NT2/D1 (cell line): ENCODE measurements around the gene RFX4.
"Not testable (repeated sequence)": the region's sequence is repeated elsewhere in the genome, so short reads cannot be mapped to it uniquely, and the experiment has no call there.

Source experiments
- DNase-seq: peaks from one replicate; pipeline ENCODE4 v3.0.0-alpha.2; 2011; ENCODE audit warnings: low read depth, low spot score
- H3K27me3 ChIP-seq: 2 replicates; pipeline ENCODE4 v1.6.0; 2011; ENCODE audit warnings: mild to moderate bottlenecking; ENCODE audit not compliant: insufficient read length, insufficient read depth
- H3K36me3 ChIP-seq: 2 replicates; pipeline ENCODE4 v1.6.1; 2011; ENCODE audit warnings: mild to moderate bottlenecking, low read length, mixed read lengths; ENCODE audit not compliant: insufficient read depth, insufficient read length
- H3K4me1 ChIP-seq: 2 replicates; pipeline ENCODE4 v1.5.1; 2011; ENCODE audit not compliant: insufficient read depth, insufficient read length
- H3K4me3 ChIP-seq: 2 replicates; pipeline ENCODE4 v1.5.1; 2011; ENCODE audit warnings: low read depth; ENCODE audit not compliant: insufficient read length
- H3K9ac ChIP-seq: 2 replicates; pipeline ENCODE4 v1.6.0; 2011; ENCODE audit warnings: low read depth; ENCODE audit not compliant: insufficient read length
- H3K9me3 ChIP-seq: 2 replicates; pipeline ENCODE4 v1.5.1; 2011; ENCODE audit warnings: mild to moderate bottlenecking, low read length; ENCODE audit not compliant: insufficient read depth
- SUZ12 ChIP-seq: IDR thresholded peaks from 2 replicates; pipeline ENCODE4 v1.6.1; 2011; ENCODE audit not compliant: insufficient read length, insufficient read depth; ENCODE audit errors: extremely low read depth
- YY1 ChIP-seq: IDR thresholded peaks from 2 replicates; pipeline ENCODE4 v1.6.1; 2011; ENCODE audit not compliant: insufficient read length, insufficient read depth
- ZNF274 ChIP-seq: IDR thresholded peaks from 2 replicates; pipeline ENCODE4 v1.6.1; 2011; ENCODE audit warnings: mild to moderate bottlenecking, low read depth, low read length

RFX4 gene

DNA sequence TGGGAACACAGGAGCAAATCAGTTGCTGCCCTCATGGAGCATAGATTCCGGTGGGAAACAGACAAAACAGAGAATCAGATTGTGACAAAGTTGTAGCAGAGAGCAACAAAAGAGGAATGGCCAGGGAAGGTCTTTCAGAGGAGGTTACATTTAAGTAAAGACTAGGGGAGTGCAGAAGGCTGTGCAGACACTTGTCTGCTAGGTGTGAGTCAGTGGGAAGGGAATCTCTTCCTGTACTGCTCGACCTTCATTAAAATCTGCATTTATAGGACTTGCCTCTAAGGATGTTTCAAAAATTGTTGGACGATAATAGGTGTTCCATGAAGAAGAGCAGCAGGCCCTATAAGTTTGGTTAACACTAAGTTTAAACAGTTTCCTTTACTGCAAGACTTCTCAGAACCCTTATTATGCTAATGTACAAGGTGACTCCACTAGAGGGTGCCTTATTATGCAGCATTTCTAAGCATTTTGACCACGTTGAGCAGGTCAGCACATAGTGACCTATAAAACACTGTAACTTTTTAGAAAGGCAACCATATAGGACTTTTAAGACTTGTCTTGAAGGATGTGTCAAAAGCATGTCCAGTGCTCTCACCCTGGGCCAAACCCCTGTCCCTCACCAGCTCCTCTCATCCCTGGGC is 99.9 kb downstream of the RFX4 start:
- Histone ChIP-seq H3K9ac (no peak overlapping the region), H3K36me3 (no peaks in the 10 kb centered on the region), H3K9me3 (no peaks in the 10 kb centered on the region), H3K4me1 (no peaks in the 10 kb centered on the region), H3K27me3 (no peaks in the 10 kb centered on the region), H3K4me3 (no peak overlapping the region)
- no peak for TF ChIP-seq YY1
- TF ChIP-seq ZNF274 = no peak
- TF ChIP-seq SUZ12 = no peak
- no peak for DNase-seq

- no peaks in the 10 kb centered on the region for H3K9me3 ChIP-seq
- no peaks in the 10 kb centered on the region for H3K27me3 ChIP-seq
- TF ChIP-seq SUZ12 (no peak), ZNF274 (no peak), YY1 (no peak)
- DNase-seq = no peak
- H3K9ac ChIP-seq = no peak overlapping the region
- no peaks in the 10 kb centered on the region for H3K4me1 ChIP-seq
- H3K36me3 ChIP-seq = no peaks in the 10 kb centered on the region
- no peak overlapping the region for H3K4me3 ChIP-seq
These were observed 101.7 kb downstream of the RFX4 start for GRCh38 chr12:106684497-106684896.

- no peak overlapping the region for H3K4me3 ChIP-seq
- H3K36me3 ChIP-seq = no peaks in the 10 kb centered on the region
- H3K27me3 ChIP-seq = no peaks in the 10 kb centered on the region
- no peak overlapping the region for H3K9ac ChIP-seq
- TF ChIP-seq YY1 = no peak
- no peak for TF ChIP-seq ZNF274
- no peak for DNase-seq
- no peaks in the 10 kb centered on the region for H3K4me1 ChIP-seq
- no peaks in the 10 kb centered on the region for H3K9me3 ChIP-seq
These were observed 102.6 kb downstream of the RFX4 start for GRCh38 chr12:106685381-106685780.

DNA sequence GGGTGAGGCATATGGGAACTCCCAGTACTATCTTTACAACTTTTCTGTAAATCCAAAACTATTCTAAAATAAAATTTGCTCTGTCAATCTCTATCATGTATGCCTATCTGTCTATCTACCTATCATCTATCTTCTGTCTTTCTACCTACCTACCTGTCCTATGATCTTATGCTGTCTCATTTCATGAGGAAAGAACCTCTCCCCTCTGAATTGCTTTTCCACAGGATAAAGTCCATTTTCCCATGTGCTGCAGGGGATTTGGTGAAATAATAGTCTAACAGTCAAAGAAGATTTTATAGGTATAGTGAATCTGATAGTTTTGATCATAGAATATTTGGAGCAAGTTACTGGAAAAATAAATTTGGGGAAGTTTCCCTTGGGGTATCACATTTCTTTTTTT is 104.9 kb downstream of the RFX4 start:
- no peaks in the 10 kb centered on the region for H3K4me1 ChIP-seq
- TF ChIP-seq YY1 (no peak), ZNF274 (no peak), SUZ12 (no peak)
- DNase-seq = no peak
- H3K9ac ChIP-seq = no peak overlapping the region
- H3K27me3 ChIP-seq = no peaks in the 10 kb centered on the region
- no peaks in the 10 kb centered on the region for H3K9me3 ChIP-seq
- H3K36me3 ChIP-seq = no peaks in the 10 kb centered on the region
- H3K4me3 ChIP-seq = no peak overlapping the region

GRCh38 chr12:106690569-106691305 is 107.9 kb downstream of the RFX4 start:
- Histone ChIP-seq H3K27me3 (no peaks in the 10 kb centered on the region), H3K9me3 (no peaks in the 10 kb centered on the region), H3K4me1 (no peaks in the 10 kb centered on the region), H3K9ac (no peak overlapping the region), H3K4me3 (no peak overlapping the region), H3K36me3 (no peaks in the 10 kb centered on the region)
- DNase-seq = no peak
- TF ChIP-seq SUZ12 (no peak), YY1 (no peak), ZNF274 (no peak)

DNA sequence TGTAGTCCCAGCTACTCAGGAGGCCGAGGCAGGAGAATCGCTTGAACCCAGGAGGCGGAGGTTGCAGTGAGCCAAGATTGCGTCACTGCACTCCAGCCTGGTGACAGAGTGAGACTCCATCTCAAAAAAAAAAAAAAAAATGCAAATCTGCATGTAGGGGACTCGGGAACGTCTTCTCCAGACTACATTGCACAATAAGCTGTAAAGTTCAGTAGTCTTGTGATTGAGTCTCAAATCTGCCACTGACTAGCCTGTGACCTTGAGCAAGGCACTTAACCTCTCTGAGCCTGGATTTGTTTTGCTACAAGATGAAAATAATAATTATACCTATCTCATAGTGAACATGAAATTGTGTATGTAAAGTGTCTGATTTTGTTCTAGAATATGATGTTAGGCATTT is 109.2 kb downstream of the RFX4 start:
- not testable (repeated sequence) for H3K4me3 ChIP-seq, H3K27me3 ChIP-seq, H3K4me1 ChIP-seq, H3K9me3 ChIP-seq, H3K9ac ChIP-seq, H3K36me3 ChIP-seq, DNase-seq

DNA sequence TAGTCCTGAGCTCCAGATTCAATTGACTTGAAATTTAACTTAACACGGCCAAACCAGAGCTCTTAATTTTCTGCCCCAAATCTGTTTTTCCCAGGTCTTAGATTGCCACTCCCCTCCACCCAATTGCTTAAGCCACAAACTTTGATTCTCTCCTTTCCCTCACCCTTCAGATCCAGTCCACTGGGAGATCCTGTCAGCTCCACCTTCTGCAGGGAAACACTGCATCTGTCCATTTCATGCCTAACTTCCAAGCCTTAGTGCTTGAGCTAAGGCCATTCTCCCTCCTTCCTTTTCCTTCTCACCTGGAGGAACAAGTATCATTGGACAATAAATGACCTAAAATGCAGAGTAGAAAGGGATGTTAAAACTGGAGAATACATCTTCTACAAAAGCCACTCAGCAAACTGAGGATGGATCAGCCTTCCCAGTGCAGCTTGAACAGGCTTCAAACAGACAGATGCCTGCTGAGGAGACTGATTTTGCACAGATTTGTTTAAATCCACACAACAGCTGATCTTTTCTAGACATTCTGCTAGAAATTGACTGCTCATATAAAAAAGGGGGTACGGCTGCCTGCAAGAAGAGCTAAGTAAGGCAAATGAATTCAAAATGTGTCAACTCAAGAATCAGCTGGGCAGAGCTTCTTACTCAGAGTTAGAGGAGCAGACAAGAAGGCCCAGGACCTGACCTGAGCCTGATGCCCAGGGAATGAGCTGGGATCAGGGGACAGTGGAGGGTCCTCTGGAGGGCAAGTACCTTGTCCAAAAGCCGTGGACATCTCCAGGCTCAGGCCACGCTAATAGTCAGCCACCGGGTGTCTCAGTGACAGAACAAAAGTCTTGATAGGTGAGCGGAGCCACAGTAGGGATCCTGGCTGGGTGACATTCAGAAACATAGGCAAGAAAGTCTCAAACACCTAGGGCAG is 110.4 kb downstream of the RFX4 start:
- H3K27me3 ChIP-seq = no peaks in the 10 kb centered on the region
- H3K4me3 ChIP-seq = no peak overlapping the region
- H3K9me3 ChIP-seq = no peaks in the 10 kb centered on the region; the same call in 1 of the 2 replicates
- no peaks in the 10 kb centered on the region for H3K4me1 ChIP-seq
- H3K36me3 ChIP-seq = no peaks in the 10 kb centered on the region
- H3K9ac ChIP-seq = no peak overlapping the region
- DNase-seq = no peak
- TF ChIP-seq YY1 (no peak), ZNF274 (no peak), SUZ12 (no peak)
